ENCODE data around the gene NR2F1. TPM values are rescaled to one million over a fixed set of nuclear protein-coding genes. Genes with fewer than 3 reads are reported as not detected.

NR2F1 gene
- total RNA-seq, 1 experiment from 2014 or later, result 51.2 TPM

GRCh38 chr5:93608855-93609254 lies 25.8 kb downstream of the NR2F1 start:
- ChIA-PET CTCF (interaction anchor here (1.8 kb wide), 1 partner anchor 180 kb away, joined by 4 read pairs; no protein-coding TSS in a partner anchor), RAD21 (ENCODE audit: low non-redundant PET in 1 of 2, low total read pairs in 2 of 2, uncharacterized antibody in 2 of 2, unreplicated experiment in 2 of 2) (interaction anchor here in 1 of 2 experiments (1.8 kb wide), 1 partner anchor 193 kb away, joined by 6 read pairs; no protein-coding TSS in a partner anchor), POLR2A (no interaction called here)
- Histone ChIP-seq H3K27me3 (ENCODE audit: insufficient read depth, low read length) (peaks cover 54% of the 10 kb centered on the region), H3K79me2 (ENCODE audit: insufficient read depth, low read length) (no peaks in the 10 kb centered on the region), H3K9ac (ENCODE audit: low read length) (no peak overlapping the region), H3K4me2 (ENCODE audit: low read length) (no peak overlapping the region), H2AFZ (ENCODE audit: low read depth, low read length, poor library complexity, severe bottlenecking) (no peak overlapping the region), H4K20me1 (ENCODE audit: insufficient read depth) (no peaks in the 10 kb centered on the region), H3K9me3 (ENCODE audit: control insufficient read depth in 1 of 2, insufficient read depth in 1 of 2, low read depth in 1 of 2, low read length in 2 of 2) (no peaks in the 10 kb centered on the region), H3K4me3 (replicated peaks in 1 of 2; ENCODE audit: low read depth in 1 of 2, low read length in 2 of 2) (no peak overlapping the region), H3K9me2 (ENCODE audit: insufficient read depth) (no peaks in the 10 kb centered on the region), H3K4me1 (ENCODE audit: control insufficient read depth in 1 of 2, insufficient read depth in 2 of 2, low read length in 2 of 2) (peaks cover 14 to 18% of the 10 kb centered on the region in 2 experiments; a peak in 2 of 4 replicates), H3K36me3 (ENCODE audit: control insufficient read depth in 1 of 2, insufficient read depth in 2 of 2, low read length in 2 of 2) (no peaks in the 10 kb centered on the region), H3K27ac (ENCODE audit: low read depth, low read length) (no peak overlapping the region)
- no peak for DNase-seq (ENCODE audit: low read depth, low spot score)
- no peak for TF ChIP-seq POLR2AphosphoS5 (IDR thresholded peaks at IDR 0.05; ENCODE audit: low read depth, low read length)
- no peak for TF ChIP-seq CEBPB (IDR thresholded peaks at IDR 0.05; ENCODE audit: low read depth)
- TF ChIP-seq SRF (IDR thresholded peaks at IDR 0.05; ENCODE audit: low read depth), result no peak
- no peak for TF ChIP-seq RAD21 (IDR thresholded peaks at IDR 0.05; ENCODE audit: low read depth)
- TF ChIP-seq POLR2A (IDR thresholded peaks at IDR 0.05; ENCODE audit: borderline replicate concordance, extremely low read depth, insufficient read depth, insufficient read length), result no peak
- no peak for TF ChIP-seq SIN3A (IDR thresholded peaks at IDR 0.05; ENCODE audit: low read depth)
- no peak for TF ChIP-seq ZBTB33 (IDR thresholded peaks at IDR 0.05; ENCODE audit: extremely low read depth, insufficient replicate concordance, low read length)
- TF ChIP-seq CBX3 (IDR thresholded peaks at IDR 0.05; ENCODE audit: low read depth), result no peak
- TF ChIP-seq EZH2phosphoT487 (IDR thresholded peaks at IDR 0.05; ENCODE audit: borderline replicate concordance), result no peak
- TF ChIP-seq SP1 (IDR thresholded peaks at IDR 0.05; ENCODE audit: low read depth), result no peak
- TF ChIP-seq ELF1 (IDR thresholded peaks at IDR 0.05; ENCODE audit: borderline replicate concordance, low read depth), result no peak
- no peak for TF ChIP-seq EGR1 (IDR thresholded peaks at IDR 0.05; ENCODE audit: low read depth)
- TF ChIP-seq ZFX (IDR thresholded peaks at IDR 0.05), result no peak
- no peak for TF ChIP-seq EZH2 (IDR thresholded peaks at IDR 0.05)
- no peak for TF ChIP-seq REST (IDR thresholded peaks at IDR 0.05; ENCODE audit: low read depth)
- no peak for TF ChIP-seq JUND (IDR thresholded peaks at IDR 0.05)
- no peak for TF ChIP-seq MAX (IDR thresholded peaks at IDR 0.05)
- TF ChIP-seq FOSL1 (IDR thresholded peaks at IDR 0.05; ENCODE audit: low read depth), result no peak
- TF ChIP-seq CTCF (IDR thresholded peaks at IDR 0.05 in 2 of 3, conservative IDR thresholded peaks at IDR 0.05 in 1 of 3; ENCODE audit: borderline replicate concordance in 1 of 3, insufficient read depth in 1 of 3, low read depth in 2 of 3, low read length in 2 of 3), result no peak
- TF ChIP-seq ZNF274 (IDR thresholded peaks at IDR 0.05; ENCODE audit: low read depth, low read length), result no peak
- ATAC-seq, result no peak
- BruUV-seq (replicated peaks), result no TSS peak
- intact Hi-C loops (cut with micrococcal nuclease), result loop anchor here (10.0 kb wide), 2 partner anchors 286 to 1246 kb away; no protein-coding TSS in a partner anchor

Data from HCT116 (cell line).